Measurements from ENCODE around the gene PGM5.

PGM5 gene

GRCh38 chr9:68541568-68541967 lies 185.2 kb downstream of the PGM5 start:
- DNase-seq, result no peak

- no peak for DNase-seq
These were observed 188.8 kb downstream of the PGM5 start for GRCh38 chr9:68545033-68545705.

GRCh38 chr9:68546596-68547390 lies 190.4 kb downstream of the PGM5 start:
- no peak for DNase-seq

- no peak for DNase-seq
These were observed 191.0 kb downstream of the PGM5 start for GRCh38 chr9:68547417-68547816.

- DNase-seq, result no peak
These were observed 191.8 kb downstream of the PGM5 start for GRCh38 chr9:68548241-68548640.

- no peak for DNase-seq
These were observed 194.8 kb downstream of the PGM5 start for GRCh38 chr9:68551191-68551590.

- no peak for DNase-seq
These were observed 196.5 kb downstream of the PGM5 start for GRCh38 chr9:68552700-68553476.

- no peak for DNase-seq
These were observed 199.2 kb downstream of the PGM5 start for GRCh38 chr9:68555437-68556150.

GRCh38 chr9:68558545-68558944 lies 202.1 kb downstream of the PGM5 start:
- DNase-seq, result no peak

- no peak for DNase-seq
These were observed 203.8 kb downstream of the PGM5 start for GRCh38 chr9:68560071-68560844.

- no peak for DNase-seq
These were observed 206.1 kb downstream of the PGM5 start for GRCh38 chr9:68562461-68562860.

GRCh38 chr9:68567565-68567964 lies 211.2 kb downstream of the PGM5 start:
- no peak for DNase-seq

- no peak for DNase-seq
These were observed 217.7 kb downstream of the PGM5 start for GRCh38 chr9:68574150-68574549.

GRCh38 chr9:68575817-68576216 lies 219.4 kb downstream of the PGM5 start:
- no peak for DNase-seq

GRCh38 chr9:68577774-68578591 lies 221.6 kb downstream of the PGM5 start:
- DNase-seq, result no peak
